ENCODE data around the gene SGCE.

Gene SGCE

DNA sequence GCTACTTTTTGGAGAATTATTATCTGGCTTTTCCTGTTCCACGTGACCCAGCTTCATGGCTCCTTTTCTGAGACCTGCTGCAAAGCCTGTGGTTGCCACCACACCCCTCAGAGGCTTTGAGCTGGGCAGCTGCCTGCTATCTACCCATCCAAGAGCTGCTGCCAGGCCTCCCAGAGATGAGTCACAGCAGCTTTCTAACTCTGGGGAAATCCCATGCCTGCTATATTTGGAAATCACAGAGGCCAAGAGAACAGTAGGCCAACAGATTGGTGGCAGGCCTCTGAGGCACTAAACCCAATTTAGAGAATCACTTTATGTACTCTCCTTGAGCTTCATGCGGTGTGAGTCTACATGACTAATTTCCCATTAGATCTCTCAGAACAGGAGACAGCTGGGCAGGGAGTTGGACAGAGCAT is 35.2 kb downstream of the SGCE start:
- DNase-seq = peak; percentile 90

DNA sequence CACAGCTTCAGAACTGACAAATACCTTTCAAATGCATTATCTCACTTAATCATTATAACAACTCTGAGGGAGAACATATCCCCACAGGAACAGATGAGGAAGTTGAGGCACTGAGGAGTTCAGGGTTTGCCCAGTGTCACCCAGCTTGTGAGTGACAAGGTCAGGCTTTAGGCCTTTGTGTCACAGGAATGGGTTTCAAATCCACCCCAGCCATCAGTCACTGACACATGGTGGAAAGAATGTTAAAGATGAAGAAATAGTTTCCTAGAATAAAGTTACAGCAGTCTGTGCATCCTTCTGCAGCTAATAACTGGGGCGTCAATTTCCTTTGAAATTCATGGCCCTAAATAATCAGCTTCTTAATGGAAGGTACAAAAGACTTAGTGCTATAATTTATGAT is 37.8 kb downstream of the SGCE start:
- no peak for DNase-seq

DNA sequence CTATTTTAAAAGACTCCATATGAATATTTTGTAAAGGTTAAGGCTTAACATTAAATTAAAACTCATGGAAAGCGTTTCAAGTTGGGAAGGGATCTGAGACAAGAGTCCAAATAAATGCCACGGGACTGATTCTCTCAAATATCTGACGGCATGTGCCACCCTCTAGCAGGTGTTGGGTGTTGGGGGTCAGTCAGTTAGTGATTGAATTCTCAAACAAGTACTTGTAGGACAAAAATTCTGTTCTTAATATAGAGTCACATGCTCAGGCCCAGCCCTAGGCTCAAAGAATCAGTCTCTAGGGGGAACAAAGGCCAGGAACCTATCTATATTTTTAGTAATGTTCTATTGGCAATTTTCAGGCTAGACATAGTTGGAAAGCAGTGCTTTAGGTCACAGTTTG is 39.1 kb downstream of the SGCE start:
- no peak for DNase-seq

DNA sequence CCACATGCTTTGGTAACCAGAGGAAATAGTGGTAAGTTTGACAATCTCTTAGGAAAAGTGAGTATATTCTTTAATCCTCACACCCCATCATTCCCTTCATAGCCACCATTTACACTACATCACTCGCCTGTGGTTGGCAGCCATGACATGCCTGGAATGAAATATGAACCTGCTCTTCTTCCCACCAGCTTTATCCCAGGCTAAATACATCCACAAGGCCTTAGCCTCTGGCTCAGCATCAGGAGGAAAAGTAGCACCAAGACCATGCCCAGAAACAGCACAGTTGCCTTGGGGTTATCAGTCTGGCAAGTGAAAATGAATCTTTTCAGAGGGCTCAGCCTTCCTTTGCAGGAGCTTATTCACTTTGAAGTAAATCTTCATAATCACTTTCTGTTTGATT is 40.3 kb downstream of the SGCE start:
- no peak for DNase-seq

DNA sequence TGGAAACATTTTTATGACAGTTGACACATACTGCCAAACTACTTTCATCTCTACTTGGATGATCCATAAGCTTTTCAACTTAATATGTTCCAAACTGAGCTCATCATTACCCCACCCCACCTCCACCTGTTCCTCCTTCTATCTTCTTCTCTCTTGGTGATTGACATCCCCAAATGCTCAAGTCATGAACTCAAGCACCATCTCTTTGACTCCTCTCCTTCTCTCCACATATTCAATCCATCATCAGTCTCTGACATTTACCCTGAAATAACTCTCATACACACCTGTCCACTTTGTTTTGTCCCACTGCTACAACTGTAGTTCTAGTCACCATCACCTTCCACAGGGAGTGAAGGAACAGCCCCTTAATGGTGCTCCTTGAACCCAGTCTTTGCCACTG is 43.3 kb downstream of the SGCE start:
- DNase-seq = no peak

DNA sequence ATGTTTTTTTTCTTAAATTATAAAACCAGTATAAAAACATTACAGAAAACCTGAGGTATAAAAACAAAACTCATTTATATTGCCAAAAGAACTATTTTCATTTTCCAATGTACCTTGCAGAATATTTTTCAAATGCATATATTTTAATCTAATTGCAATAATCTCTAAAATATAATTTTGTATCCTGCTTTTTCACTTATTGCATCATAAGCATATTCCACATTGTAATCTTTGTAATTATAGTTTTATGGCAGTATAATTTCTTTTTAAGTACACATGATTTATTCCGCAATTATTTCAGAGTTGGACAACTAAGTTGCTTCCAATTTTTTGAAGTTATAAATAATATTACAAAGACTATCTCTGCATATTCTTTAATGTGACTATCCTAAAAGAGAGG is 43.7 kb downstream of the SGCE start:
- no peak for DNase-seq

DNA sequence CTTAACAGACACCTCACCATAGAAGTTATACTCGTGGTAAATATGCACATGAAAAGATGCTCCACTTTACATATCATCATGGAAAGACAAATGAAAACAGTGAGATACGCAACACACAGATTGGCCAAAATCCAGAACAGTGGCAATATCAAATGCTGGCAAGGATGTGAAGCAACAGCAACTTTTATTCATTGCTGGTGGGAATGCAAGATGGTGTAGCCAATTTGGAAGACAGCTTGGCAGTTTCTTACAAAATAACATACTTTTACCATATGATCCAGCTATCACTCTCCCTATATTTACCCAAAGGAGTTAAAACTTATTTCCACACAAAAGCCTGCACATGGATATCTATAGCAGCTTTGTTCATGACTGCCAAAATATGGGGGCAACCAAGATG is 46.4 kb downstream of the SGCE start:
- DNase-seq = no peak

DNA sequence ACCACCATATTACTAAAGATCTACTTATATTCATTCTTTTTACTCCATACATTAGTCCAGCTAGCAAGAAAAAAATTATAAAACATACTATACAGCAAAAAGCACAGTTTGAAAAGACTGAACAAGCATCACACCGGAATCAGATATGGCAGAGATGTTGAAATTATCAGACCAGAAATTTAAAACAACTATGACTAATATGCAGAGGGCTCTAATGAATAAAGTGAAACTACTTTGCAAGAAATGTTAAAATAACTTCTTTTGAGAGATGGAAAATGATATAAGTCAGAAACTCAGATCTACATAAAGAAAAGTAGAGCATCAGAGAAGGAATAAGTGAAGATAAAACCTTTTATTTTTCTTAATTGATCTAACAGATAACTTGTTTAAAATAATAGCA is 50.9 kb downstream of the SGCE start:
- DNase-seq = no peak

DNA sequence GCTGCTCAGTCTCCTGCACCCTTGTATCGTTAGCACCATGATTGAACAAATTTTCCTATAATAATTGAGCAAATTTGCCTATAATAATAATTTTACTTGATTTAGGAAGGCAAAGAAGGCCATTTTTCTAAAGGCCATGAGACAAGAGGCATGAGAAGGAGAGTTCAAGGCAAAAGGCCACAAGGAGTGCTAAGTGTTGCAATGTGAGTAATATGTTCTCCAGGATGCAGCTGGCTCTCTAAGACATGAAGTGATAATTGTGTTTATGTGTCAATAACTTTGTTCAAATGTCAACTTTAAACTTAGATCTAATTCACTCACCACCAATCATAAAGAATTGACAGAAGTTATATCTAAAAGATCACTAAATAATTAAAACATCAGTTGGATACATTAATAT is 53.8 kb downstream of the SGCE start:
- no peak for DNase-seq

DNA sequence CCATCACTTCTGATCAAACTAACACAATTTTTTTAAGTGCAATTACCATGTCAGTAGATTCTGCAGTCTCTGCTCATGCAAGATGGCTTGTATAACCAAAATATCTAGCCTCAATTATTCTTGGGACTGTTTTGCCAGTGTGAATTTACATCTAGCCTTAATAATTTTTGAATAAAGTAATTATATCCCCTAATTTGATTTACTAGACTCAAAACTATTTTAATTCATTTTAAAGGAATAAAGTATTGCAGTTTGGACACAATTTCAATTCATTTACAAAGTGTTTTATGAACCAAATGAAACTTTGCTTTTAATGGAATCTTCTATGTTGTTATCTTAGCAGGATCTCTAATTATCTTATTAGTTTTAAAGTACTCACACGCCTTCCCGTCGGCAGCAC is 55.7 kb downstream of the SGCE start:
- no peak for DNase-seq

DNA sequence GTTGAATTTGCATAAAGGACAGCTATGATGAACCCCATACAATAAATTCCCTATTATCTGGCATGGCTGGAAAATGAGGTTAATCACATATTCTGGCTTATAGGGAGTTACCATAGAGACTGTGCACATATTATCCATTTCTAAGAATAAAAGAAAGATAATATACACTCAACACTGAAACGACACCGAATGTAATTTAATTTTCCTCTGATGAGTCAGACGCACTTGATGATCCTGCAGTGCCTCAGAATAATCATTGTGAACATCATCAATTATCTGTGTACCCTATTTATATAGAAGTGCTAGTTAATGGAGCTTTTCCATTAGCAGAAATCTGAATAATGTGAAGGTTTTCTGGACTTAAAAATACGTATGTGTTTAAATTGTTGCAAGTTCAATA is 60.2 kb downstream of the SGCE start:
- DNase-seq = no peak

DNA sequence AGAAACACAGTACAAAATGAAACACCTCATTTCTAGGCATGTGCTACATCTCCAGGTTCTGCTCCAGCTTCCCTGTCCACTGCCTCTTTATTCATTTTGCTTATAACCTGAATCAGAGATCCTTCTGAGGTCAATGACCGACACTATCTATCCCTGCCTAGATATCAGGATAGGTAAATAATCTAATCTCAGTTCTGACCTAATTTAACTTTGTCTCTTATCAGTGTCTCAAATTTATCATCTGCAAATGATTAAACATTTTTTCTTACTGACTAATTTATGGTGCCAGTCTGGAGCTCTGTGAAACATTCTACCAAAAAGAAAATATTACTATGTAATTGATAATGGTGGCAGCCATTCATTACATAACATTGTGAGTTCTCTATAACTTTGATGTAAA is 61.1 kb downstream of the SGCE start:
- DNase-seq = no peak

DNA sequence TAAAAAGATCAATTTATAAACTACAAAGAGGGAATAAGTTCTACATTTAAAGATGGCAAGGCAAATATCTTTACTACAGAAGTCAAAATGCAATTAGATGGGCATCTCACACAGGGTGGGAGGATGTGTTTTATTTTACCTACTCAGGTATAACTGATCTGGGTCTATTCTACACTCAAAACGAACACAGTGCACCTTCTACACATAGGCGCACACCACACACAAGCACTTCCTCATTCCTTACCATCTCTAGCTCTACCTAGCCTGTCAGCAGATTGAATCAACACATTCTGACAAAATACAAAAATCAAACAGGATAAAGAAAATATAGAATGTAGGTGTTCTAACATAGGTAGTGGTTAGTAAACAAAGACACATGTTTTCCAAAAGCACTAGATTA is 64.8 kb downstream of the SGCE start:
- DNase-seq = no peak

DNA sequence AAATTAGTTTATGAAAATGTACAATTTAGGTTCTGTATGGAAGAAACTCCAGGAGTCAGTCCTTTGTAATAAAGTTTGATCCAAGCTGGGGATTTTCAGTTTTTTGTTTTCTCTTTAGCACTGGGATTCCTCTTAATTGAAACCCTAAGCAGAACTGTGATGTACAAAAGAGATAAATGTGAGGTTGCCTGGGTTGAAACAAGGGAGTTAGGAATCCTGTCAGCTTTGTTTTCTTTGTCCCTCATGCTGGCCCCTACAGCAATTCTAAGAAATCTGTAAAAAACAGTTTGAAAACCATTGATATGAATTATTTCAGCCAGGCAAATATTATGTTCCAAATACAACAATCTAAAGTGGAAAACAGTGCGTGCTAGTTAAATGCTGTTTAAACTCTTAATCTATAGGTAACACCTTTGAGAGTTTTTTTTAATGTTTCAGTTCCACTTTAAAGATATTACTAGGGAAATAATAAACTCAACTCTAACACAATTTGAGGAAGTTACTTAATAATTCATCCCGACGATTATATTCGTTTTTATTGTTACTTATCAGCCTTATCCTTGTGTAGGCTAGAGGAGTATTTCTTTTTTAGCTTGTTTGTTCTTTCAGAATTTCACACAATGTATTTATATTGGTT is 65.3 kb downstream of the SGCE start:
- DNase-seq = no peak

DNA sequence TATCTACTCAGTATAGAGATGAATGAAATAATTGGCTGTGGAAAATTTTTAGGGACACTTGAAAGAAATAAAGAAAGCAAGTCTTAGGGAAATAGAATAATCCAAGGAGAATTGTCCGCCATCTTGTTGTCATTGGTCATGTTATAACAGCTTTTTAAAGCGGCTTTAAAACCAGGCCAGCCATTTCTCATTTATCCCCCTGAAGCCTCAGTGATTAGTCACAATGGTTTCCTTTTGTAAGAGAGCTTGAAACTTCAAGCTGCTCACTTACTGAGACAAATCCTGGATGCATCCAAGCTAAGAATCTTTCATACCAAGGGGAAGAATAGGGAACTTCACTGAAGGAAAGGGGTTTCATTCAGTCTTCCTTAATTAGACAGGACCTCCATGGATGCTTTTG is 67.9 kb downstream of the SGCE start:
- DNase-seq = no peak

DNA sequence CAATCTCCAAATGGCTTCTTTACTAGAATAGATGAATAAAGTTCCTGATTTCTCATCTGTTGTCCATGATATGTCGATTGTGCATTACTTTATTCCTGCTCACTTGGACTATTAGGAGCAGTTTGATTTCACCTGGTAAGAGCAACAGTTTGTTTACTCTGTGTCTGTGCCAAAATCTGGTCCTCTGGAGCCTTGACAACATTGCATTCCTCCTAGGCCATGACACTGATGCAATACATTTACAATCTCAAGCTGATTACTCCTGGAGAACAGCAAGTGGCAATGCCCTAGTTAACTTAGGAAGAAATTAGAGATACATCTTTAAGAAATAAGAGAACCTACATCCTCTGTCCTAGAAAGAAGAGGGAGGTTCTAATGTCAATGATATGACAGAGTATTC is 71.8 kb downstream of the SGCE start:
- no peak for DNase-seq

DNA sequence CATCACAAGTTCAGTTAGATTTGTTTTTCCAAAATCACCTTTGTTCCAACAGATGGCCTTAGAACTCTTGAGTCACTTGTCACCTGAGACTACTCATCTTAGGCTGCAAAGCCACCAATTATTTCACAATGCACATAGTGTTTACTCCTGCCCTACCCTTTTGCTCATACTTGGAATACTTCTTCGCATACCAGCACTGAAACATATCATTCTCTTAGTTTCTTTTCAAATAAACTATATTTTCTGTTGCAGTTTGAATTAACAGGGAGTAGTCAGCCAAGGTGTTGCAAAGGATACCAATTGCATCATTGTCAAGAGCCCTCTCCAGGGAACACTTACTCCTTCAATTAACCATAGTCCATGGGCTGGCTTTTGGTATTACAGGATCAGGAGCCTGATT is 75.3 kb downstream of the SGCE start:
- DNase-seq = no peak

DNA sequence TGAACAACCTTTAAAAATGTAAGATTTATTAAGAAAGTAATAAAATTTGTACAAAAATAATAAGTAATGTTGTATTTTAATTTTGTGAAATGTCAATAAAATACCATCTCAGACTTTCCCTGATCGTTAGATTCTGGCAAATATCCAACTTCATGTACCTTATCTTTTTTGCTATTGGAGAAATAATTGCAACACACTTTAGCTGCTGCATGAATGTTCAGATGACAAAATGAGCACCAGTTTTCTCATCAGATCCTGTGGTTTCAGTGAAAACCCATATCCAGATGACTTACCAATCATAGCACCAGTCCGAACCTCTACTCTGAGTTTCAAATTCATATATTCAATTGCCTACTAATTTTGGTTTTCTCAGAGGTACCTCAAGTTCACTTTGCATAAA is 76.5 kb downstream of the SGCE start:
- peak; percentile 11 for DNase-seq

DNA sequence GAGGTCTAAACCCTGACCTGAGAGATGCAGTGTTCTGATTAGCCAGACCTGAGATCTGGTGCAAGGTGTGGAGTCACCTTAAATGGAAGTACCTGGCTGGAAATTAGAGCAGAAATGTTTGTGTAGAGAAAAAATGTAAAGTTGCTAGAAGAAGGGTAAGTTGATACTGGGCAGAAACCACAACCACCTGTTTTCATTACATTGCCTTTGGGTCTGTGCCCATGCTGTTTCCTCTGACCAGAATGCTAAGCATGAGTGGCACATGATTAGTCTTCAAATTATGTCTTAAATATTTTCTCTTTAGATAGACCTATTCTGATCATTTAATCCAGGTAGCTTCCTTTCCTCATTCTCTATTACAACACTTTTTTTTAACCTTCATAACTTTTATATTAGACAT is 77.3 kb downstream of the SGCE start:
- no peak for DNase-seq

DNA sequence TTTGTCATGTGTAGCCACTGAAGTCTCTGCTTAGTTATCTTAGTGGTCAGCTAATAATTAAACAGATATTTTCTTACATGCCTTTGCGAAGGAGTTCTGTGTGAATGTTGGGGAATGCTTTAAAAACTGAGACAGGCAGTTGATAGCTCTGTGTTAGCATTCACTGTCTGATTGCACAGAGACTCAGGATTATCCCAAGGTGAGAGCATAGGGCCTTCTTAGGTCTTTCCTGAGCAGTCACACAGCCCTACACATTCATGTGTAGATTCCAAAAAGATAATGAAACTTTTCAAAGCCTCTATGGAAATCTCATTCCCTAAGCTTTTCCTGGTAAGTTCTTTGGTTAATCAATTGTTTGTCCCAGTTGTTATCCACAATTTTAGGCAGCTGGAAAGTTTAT is 78.6 kb downstream of the SGCE start:
- no peak for DNase-seq

DNA sequence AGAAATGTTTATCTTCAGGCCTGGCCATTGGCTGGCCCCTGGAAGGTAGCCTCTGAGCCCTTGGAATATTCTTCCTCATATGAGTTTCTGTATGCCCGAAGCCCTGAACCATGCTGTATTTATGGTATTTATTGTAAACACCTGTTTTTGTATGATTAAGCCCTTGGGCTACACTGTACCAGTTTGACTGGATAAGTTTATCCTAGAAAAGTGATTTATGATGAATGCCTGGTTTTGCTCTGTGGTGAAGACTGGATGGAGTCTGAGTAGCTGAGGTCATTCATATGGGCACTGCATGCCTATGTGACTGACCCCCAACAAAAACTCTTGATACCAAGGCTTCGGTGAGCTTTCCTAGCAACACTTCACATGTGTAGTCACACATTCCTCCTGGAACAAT is 79.6 kb downstream of the SGCE start:
- no peak for DNase-seq

DNA sequence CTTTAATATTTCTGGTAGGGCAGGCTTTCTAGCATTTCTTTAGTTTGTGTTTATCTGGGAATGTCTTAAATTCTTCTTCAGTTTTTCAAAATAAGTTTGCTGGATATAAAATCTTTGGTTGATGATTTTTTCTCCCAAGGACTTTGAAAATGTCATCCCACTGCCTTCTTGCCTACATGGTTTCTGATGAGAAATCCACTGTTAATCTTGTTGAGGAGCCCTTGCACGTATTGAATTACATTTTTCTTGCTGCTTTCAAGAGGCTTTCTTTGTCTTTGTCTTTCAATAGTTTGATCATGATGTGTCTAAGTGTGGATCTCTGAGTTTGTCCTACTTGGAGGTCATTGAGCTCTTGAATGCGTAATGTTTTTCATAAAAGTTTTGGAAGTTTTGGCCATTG is 80.3 kb downstream of the SGCE start:
- DNase-seq = no peak

DNA sequence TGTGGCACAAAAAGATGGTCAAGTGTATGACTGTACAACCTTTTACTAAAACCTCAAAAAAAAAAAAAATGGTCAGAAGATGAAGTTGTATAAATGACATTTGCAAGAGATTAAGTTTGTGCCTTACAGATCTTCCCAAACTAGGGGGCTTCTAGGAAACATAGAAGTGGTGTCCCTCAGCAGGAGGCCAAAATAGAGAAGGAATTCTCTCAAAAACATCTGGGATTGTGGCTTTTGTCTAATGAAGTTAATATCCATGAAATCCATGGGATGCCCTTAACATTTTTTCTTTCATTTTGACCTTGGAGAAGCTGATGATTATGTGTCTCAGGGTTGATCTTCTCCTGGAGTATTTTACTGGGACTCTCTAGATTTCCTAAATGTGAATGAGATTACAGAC is 84.1 kb downstream of the SGCE start:
- DNase-seq = no peak

DNA sequence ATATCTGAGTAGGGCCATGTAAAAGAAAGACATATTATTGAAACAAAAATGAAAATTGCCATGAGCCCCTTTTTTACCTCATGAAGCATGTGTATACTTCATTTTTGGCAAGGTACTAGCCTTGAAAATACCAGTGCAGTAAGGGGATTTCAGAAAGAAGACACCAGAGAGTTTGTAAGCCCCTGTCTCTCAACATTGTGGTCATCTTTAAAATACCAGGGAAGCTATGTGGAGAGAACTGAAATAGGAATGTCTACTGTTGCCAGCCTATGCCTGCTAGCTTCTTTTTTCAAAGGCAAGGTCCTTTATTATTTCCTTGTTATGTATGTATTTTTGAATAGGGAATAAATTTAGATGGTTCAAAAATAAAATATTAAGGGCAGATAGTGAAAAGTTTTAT is 88.5 kb downstream of the SGCE start:
- DNase-seq = no peak

DNA sequence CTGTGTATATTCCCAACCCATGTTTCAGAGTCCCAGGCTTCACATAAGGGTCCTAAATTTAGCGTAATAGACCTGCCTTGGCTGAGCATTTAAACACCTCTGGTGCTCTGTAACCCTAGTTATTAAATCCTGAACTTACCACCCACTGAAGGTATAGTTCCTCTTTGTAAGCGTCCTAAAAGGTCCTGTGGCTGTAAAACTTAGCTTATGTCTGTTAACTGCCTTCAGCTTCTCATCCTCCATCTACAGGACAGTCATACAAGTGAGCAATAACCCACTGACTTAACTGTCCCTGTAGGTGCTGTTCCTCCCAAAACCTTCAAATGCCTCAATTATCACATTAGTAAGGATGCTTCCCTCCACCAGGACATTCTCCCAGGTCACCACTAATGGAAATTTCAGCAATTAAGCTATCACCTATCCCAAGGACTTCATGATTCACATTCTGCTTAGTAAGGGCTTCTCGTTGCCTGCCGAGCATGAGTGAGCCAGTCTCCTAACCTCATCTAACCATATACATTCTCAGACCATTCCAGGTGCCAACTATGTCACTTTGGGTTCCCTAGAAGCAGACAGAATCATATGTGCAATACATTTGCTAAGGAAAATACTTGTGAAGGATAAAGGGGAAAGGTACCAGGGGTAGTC is 90.6 kb downstream of the SGCE start:
- no peak for DNase-seq

All from hematopoietic multipotent progenitor cell treated with erythropoietin and hydrocortisone succinate and interleukin-3 and kit ligand, for 6 days (in vitro differentiated cells).